ENCODE measurements around the gene STXBP5.
"Not testable (repeated sequence)": the region's sequence is repeated elsewhere in the genome, so short reads cannot be mapped to it uniquely, and the experiment has no call there.

The STXBP5 gene

GRCh38 chr6:147238906-147239305 is 34.7 kb downstream of the STXBP5 start:
- H3K4me3 ChIP-seq (ENCODE audit: low read depth, low read length), result no peak overlapping the region
- no peak for TF ChIP-seq CTCF (IDR thresholded peaks at IDR 0.05; ENCODE audit: borderline replicate concordance, insufficient read depth, low read depth, low read length)

GRCh38 chr6:147244832-147245231 is 40.6 kb downstream of the STXBP5 start:
- no peak overlapping the region for H3K4me3 ChIP-seq (ENCODE audit: low read depth, low read length)
- TF ChIP-seq CTCF (IDR thresholded peaks at IDR 0.05; ENCODE audit: borderline replicate concordance, insufficient read depth, low read depth, low read length), result no peak

- no peak overlapping the region for H3K4me3 ChIP-seq (ENCODE audit: low read depth, low read length)
- TF ChIP-seq CTCF (IDR thresholded peaks at IDR 0.05; ENCODE audit: borderline replicate concordance, insufficient read depth, low read depth, low read length), result no peak
Measured at GRCh38 chr6:147245693-147246092, 41.5 kb downstream of the STXBP5 start.

- H3K4me3 ChIP-seq (ENCODE audit: low read depth, low read length), result no peak overlapping the region
- no peak for TF ChIP-seq CTCF (IDR thresholded peaks at IDR 0.05; ENCODE audit: borderline replicate concordance, insufficient read depth, low read depth, low read length)
Measured at GRCh38 chr6:147246853-147247635, 42.8 kb downstream of the STXBP5 start.

GRCh38 chr6:147248859-147249258 is 44.6 kb downstream of the STXBP5 start:
- TF ChIP-seq CTCF (IDR thresholded peaks at IDR 0.05; ENCODE audit: borderline replicate concordance, insufficient read depth, low read depth, low read length), result no peak
- no peak overlapping the region for H3K4me3 ChIP-seq (ENCODE audit: low read depth, low read length)

- no peak for TF ChIP-seq CTCF (IDR thresholded peaks at IDR 0.05; ENCODE audit: borderline replicate concordance, insufficient read depth, low read depth, low read length)
- no peak overlapping the region for H3K4me3 ChIP-seq (ENCODE audit: low read depth, low read length)
Measured at GRCh38 chr6:147251072-147251471, 46.9 kb downstream of the STXBP5 start.

- H3K4me3 ChIP-seq (ENCODE audit: low read depth, low read length), result not testable (repeated sequence)
Measured at GRCh38 chr6:147254929-147255473, 50.8 kb downstream of the STXBP5 start.

Data from GM12875 (cell line).